CD4-positive, alpha-beta T cell treated with Interleukin-6 for 4 hours (primary cell): ENCODE data around the gene ENO4.

ENCODE experiments used
- DNase-seq: peaks from one replicate; pipeline ENCODE4 v3.0.0-alpha.2; 2020; ENCODE audit warnings: mixed read lengths

Gene ENO4

DNA sequence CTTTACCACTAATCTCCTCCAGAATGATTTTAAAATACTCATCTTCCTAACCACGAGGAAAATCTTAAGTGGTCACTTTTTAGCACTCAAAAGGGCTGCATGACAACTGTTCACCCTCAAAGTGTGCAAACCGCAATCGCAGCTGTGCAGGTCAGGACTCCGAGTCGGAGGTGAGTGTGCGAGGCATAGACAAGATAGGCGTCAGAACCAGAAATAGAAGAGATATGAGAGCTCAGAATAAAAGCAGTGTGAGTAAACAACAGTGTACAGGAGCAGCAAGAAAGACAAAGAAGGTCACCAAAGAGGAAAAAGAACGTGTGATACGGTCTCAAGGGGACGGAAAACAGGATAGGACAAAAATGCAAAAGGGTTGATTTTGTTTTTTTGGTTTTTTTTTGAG is 17.5 kb upstream of the ENO4 start:
- DNase-seq: no peak

DNA sequence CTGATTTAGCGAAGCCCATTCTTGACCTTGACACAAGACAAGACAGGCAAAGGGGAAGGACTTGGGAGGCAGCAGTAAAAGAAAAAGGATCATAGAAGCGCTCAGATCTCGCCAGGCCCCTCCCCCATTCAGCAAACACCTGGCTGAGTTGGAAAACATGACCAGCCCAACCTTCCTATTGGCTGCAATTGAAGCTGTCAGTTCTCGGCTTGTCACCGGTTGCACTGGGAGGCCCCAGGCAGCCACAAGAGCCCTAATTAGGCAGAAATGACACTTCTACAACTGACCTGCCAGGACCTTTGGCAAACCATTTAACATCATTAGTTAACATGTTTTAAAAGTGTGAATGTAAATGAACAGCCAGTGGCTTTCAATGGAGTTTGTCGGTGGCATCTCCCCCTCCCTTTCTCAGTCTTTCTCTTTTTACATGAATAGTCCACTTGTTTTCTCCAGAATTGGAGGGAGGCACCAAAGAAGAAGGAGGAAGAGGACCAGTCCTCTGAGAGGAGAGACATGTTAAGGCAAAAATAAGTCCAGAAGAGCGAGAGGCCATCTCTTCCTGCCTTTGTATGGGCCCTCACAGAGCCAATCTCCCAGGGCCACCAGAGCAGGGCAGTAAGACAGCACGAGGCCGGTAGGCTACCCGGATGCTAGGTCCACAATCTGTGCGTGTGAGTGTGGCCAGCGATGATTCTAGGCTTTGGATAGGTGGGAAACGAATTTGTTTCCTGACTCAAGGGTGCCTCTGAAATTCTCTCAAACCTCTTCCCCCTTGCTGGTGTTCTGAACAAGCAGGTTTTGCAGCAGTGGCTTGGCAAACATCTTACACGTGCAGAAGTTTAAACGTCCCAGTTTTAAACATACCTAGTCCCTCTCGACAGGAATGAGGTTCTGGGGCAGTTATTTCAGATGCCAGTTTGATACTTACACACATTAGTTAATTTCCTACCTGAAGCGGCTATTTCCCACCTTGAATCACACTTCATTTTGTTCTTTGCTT is 15.0 kb upstream of the ENO4 start:
- DNase-seq: no peak

DNA sequence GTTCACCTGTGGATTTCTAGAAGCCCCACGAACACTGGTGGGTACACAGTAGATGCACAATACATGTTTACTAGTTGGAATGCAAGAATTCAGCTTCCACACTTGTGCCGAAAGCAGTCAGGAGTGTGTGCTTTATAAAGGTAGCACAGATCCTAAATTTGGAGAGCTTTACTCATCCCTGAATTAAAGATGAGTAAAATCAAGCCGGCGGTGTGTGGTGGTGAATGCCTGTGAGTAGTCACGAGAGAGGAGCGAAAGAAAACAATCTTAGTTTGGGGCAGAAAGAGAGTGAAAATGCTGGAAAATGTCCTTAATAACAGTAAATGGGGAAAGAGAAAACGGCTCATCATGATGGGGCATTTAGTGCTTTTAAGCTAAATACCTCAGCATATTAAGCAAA is 13.6 kb upstream of the ENO4 start:
- no peak for DNase-seq

- DNase-seq: no peak
Measured at GRCh38 chr10:116836083-116836482, 13.2 kb upstream of the ENO4 start.

- DNase-seq: no peak
Measured at GRCh38 chr10:116836902-116837523, 12.3 kb upstream of the ENO4 start.

- no peak for DNase-seq
Measured at GRCh38 chr10:116838143-116838725, 11.1 kb upstream of the ENO4 start.

GRCh38 chr10:116840389-116841075 is 8.8 kb upstream of the ENO4 start:
- no peak for DNase-seq

DNA sequence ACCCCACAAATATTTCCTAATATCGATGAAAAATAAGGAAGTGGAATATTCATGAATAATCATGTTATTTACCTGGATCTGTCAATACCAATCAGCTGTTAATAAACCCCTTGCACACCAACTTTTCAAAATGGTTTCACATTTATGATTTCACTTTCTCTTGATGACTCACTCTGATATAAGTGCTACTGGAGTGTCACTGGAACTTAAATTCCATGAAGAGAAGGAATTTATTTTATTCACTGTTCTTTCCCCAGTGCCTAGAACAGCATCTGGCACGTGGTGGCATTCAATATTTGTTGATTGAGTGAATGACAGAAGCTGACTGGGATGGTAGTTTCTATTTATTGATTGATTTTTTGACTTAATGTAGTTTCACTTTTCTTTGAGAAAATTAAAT is 3.5 kb upstream of the ENO4 start:
- no peak for DNase-seq

GRCh38 chr10:116848032-116848943 is 1.0 kb upstream of the ENO4 start:
- no peak for DNase-seq

DNA sequence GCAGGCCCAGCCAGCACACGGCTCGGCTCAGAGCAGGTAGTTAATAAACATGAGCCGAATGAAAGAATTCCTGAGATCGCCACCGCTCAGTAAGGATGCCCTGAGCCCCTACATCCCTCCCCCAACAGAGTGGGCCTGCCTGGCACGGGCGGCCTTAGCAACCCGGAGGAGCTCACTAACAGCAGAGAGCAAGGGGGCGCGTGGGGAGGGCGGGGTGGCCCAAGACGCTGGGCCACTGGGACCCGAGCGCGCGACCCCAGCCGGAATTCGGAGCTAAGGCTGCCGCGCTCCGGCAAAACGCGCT is 403 bp upstream of the ENO4 start:
- no peak for DNase-seq

GRCh38 chr10:116850058-116850611 is 836 bp downstream of the ENO4 start:
- DNase-seq: no peak

DNA sequence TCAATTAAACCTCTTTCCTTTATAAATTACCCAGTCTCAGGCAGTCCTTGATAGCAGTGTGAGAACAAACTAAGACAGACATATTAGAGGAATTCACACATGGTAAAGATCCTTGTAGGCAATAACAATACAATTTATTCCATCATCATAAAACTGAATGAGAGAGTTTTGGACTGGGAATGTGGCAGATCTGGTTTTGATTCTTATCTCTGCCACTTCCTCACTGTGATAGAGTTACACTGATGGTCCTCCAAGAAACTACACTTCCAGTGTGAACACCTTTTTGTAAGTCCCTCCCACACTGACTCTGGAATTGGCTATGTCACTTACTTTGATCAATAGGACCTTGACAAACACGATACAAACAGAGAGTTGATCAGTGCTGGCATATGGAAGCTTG is 2.9 kb downstream of the ENO4 start:
- no peak for DNase-seq

- DNase-seq: no peak
Measured at GRCh38 chr10:116853287-116853686, 4.0 kb downstream of the ENO4 start.

DNA sequence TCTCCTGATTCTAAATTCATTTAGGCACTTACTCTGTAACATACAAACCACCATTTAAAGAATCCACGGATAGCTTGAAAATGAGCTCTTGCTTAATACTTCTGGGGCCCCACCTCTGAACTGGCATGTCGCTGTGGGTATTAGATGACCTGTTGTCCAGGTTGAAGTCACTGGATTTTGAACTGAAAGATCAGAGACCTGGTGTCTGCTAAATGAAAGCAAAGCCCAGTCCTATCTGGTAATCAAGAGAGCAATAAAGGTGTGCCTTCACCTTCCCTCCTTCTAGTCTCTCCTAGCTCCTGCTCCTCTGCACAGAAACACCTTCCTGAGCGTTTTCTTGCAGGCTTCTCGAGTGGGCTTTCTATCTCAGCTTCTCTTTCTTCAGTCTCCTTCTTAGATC is 4.4 kb downstream of the ENO4 start:
- DNase-seq: no peak

- DNase-seq: no peak
Measured at GRCh38 chr10:116857156-116857555, 7.9 kb downstream of the ENO4 start.

GRCh38 chr10:116861796-116862195 is 12.5 kb downstream of the ENO4 start:
- DNase-seq: no peak

GRCh38 chr10:116864436-116864835 is 15.1 kb downstream of the ENO4 start:
- no peak for DNase-seq

DNA sequence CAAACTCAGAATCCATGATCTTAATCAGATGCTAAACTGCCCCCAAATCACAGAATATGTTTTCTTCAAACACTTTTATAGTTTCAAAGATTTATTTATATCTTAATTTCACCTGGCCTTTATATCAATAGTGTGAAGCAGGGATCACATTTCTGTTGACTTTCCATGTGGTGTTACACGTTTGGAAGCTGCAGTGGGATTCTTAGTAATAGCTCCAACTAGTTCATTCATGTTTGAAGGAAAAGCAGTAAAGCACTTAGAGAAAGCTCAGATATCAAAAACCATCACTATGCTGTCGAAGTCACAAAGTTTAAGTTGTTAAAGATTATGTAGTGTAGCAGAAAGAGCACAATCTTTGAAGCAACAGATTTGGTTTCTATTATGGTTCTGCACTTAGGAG is 16.8 kb downstream of the ENO4 start:
- no peak for DNase-seq

- DNase-seq: no peak
Measured at GRCh38 chr10:116866987-116867595, 17.8 kb downstream of the ENO4 start.

GRCh38 chr10:116868198-116868676 is 18.9 kb downstream of the ENO4 start:
- DNase-seq: no peak

GRCh38 chr10:116868722-116869121 is 19.4 kb downstream of the ENO4 start:
- DNase-seq: no peak
